Measurements from ENCODE around the gene VANGL2. TPM values are rescaled to one million over a fixed set of nuclear protein-coding genes. Genes with fewer than 3 reads are reported as not detected.

Gene VANGL2
- total and polyA plus RNA-seq, 2 of the 8 experiments (the other 6 are each of a cell fraction or from before 2014, with no cell fraction given) = 62.5 to 118 TPM

- TF ChIP-seq CHD7 (IDR thresholded peaks at IDR 0.05; ENCODE audit: insufficient replicate concordance, low read length) = no peak
These were observed 27.7 kb downstream of the VANGL2 start (continued) for GRCh38 chr1:160428053-160428452.
